Ramos (cell line): Measurements from ENCODE around the gene NBPF4.
"Not testable (repeated sequence)": the region's sequence is repeated elsewhere in the genome, so short reads cannot be mapped to it uniquely, and the experiment has no call there.

Source experiments
- in situ Hi-C: fragments of 300-500 bp; cut with MboI; formaldehyde crosslinking; loops from one replicate; pipeline ENCODE4 v1.14.3; 2022; ENCODE audit warnings: low sequenced_read_pairs; ENCODE audit not compliant: unreplicated experiment

NBPF4 gene

DNA sequence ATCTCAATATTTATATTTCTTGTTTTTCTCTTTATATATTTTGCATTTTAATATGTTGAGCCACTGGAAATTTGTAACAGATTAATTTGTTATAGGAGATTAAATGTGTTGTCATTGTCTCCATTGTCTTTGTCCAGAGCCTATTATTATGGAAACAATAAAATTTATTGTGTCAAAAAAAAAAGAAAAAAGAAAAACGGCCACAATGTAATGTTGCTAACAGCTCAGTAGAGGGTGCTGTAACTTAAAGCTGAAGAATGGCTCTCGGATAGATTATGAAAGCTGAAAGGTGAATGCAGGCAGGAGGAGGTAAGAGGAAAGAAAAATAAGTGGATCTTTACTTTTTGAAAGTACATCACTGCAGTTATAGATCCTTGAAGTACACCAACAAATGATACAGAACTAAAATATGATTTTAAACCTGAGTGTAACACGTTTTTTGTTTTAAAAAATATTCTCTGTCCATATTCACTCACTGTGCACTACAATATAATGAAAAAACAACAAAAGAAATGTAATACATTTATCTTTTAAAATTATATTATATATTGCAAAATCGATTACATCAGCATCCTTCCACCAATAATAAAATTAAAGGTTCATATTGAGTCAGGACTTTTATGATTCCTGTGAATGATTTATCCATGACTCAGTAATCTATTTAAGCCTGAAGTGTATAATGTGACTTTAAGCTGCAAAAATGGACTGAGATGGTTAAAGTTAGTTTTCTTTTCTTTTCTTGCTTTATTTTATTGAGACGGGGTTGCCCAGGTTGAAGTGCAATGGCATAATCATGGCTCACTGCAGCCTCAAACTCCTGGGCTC lies 29.0 kb downstream of the NBPF4 start:
- in situ Hi-C loops: not testable (repeated sequence)

GRCh38 chr1:108211014-108211413 lies 32.9 kb downstream of the NBPF4 start:
- in situ Hi-C loops: no loop called here

GRCh38 chr1:108209456-108210108 lies 34.3 kb downstream of the NBPF4 start:
- in situ Hi-C loops: no loop called here

DNA sequence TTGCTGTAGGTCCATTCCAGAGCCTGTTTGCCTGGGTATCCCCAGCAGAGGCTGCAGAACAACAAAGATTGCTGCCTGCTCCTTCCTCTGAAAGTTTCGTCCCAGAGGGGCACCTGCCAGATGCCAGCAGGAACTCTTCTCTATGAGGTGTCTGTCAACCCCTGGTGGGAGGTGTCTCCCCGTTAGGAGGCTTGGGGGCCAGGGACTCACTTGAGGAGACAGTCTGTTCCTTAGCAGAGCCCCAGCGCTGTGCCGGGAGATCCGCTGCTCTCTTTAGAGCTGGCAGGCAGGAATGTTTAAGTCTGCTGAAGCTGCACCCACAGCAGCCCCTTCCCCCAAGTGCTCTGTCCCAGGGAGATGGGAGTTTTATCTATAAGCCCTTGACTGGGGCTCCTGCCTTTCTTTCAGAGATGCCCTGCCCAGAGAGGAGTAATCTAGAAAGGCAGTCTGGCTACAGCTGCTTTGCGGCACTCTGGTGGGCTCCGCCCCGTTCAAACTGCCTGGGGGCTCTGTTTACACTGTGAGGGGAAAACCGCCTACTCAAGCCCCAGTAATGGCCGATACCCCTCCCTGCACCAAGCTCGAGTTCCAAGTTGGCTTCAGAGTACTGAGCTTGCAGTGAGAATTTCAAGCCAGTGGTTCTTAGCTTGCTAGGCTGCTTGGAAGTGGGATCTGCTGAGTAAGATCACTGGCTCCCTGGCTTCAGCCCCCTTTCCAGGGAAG lies 35.0 kb downstream of the NBPF4 start:
- in situ Hi-C loops: no loop called here

- in situ Hi-C loops: not testable (repeated sequence)
Measured at GRCh38 chr1:108203582-108203981, 40.3 kb downstream of the NBPF4 start.

DNA sequence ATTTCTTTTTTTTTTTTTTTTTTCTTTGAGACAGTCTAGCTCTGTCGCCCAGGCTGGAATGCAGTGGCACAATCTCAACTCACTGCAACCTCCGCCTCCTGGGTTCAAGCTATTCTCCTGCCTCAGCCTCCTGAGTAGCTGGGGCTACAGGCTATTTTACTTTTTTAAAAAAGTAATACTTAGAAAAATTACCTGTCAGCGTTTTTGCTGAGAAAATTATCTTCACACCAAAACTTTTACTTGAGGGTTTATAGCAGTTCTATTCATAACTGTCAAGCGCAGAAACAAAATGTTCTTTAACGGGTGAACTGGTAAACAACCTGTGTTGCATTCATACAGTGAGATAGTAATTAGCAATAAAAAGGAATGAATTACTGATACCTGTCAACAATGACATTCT lies 42.2 kb downstream of the NBPF4 start:
- in situ Hi-C loops: no loop called here

DNA sequence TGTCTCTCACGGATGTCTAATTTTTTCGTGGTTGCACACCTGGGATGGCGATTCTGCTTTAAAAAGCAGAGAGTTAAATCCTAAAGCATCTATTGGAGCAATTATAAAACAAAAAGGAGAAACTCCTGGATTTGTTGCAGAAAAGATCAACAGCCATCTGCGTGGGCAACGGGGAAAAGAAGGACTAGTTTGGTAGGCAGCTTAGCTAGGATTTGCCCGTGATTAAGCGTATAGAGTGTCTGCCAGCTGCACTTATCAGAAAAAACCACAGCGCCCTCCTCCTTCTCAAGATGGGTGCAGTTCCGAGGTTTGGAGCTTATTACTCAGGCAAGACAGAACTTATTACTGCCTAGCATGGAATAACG lies 43.2 kb downstream of the NBPF4 start:
- in situ Hi-C loops: no loop called here

DNA sequence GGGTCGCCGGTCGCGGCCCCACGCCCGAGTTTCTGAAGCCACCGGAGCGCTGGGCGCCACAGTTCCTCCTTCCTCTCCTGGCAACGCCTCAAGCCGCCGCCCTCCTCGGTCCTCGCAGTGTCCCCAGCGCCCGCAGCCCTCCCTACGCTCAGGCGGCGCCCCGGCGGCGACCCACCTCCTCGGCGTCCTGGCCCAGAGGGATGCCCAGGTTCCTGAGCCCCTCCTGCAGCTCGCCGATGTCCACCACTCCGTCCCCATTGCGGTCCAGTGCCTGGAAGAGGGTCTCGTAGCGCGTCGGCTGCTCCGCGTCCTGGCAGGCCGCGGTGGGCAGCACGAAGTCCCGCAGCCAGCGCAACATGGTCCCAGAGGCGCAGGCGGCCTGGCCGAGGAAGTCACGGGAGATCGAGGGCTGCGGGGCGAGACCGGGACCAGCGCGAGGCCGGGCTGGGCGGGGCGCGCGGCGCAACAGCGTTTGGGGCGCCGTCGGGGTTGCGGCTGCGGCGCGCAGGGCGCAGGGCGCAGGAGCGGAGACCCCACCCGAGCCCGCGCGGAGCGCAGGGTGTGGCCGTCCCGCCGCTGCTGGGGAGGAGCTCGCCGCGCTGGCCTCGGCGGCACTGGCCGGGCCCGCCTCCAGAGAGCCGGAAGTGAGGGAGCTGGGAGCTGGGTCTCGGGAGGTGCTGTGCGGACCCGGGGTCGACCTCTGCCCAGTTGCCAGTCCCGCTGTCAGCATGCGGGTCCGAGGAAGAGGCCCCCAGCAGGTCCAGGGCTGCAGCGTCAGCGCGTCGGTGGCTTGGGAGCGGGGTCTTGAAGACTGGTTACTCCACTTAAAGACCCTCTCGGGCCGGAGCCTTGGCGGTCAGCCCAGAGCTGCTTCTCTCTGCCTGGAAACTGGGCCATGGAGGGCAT lies 43.8 kb downstream of the NBPF4 start, which contains the start of gene SLC25A24:
Gene SLC25A24, minus strand, starts transcription at position 563 of the 906 bp plus-strand sequence. Its CDS starts 205 bp downstream, at position 358.
- in situ Hi-C loops: no loop called here

- in situ Hi-C loops: no loop called here
Measured at GRCh38 chr1:108199201-108199691, 44.6 kb downstream of the NBPF4 start.

DNA sequence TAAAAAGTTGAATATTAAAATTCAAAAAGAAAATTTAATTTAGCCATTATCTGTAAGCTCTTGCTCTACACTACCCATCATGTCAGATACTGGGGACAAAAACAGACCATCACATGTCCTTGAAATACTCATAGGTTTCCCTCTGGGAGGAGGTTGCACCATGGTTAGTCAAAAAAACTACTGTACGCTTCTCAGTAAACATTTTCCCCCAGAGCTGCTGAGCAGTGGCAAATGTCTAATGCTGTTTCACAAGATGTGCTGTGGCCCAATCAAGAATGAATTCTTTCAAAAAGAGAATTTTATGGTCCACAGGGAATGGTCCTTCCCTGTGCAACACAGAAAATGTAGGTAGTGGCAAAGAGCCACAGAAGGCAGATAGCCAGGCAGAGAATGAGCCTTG lies 49.8 kb downstream of the NBPF4 start:
- in situ Hi-C loops: no loop called here

GRCh38 chr1:108193333-108193732 lies 50.5 kb downstream of the NBPF4 start:
- in situ Hi-C loops: no loop called here

GRCh38 chr1:108192581-108192980 lies 51.3 kb downstream of the NBPF4 start:
- in situ Hi-C loops: no loop called here

DNA sequence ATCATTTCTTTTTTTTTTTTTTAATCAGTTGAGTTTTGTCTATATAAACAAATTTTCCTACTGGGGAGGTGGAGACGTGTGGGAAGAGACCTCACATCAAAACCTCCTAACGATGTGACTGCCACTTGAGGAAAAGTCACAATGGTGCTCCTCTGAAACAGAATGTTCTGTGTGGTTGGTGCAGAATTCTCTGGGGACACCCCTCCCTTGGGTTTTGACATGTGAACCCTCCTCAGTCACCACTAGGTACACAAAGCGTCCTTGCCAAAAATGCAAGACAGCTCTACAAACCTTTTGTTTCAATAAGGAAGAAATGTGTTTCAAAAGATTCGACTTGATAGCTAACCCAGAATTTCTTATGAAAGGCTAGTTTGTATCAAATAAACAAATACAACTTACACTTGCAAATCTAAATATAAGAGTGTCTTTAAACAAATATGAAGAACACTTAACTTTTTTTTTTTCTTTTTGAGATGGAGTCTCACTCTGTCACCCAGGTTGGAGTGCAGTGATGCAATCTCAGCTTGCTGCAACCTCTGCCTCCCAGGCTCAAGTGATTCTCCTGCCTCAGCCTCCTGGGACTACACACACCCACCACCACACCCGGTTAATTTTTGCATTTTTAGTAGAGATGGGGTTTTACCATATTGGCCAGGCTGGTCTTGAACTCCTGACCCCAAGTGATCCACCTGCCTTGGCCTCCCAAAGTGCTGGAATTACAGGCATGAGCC lies 53.0 kb downstream of the NBPF4 start:
- in situ Hi-C loops: no loop called here

- in situ Hi-C loops: no loop called here
Measured at GRCh38 chr1:108190001-108190634, 53.8 kb downstream of the NBPF4 start.

GRCh38 chr1:108188801-108189200 lies 55.1 kb downstream of the NBPF4 start:
- in situ Hi-C loops: no loop called here

DNA sequence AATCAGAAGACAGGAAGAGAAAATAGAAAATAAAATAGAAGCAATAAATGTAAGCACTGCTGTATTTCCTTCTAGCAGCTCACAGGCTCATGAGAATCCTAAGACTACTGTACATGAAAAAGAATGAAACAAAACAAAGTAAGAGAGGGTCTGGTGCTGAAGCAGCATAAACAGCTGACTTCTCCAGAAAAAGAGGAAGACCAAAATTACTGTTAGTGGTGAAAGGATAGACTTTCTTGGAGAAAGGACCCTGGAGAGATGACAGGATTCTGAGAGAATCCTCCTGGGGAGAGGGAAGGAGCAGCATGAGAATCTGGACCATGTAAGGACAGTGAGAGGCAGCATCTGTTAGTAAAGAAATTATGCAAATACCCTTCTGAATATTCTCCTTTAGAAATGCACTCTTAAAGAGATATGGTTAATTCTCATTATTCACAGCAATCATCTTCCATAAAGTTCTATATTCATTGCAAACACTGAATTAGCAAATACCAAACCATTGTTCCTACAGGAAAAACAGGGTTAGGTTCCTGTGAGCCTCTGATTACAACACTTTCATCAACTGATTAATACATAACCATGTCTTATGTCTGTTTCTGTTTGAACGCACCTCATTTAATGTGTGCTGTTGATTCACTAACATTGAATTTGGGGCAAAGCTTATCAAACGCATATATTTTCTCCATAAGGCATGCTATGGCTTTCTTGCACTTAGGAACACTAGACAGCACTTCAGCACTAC lies 60.7 kb downstream of the NBPF4 start:
- in situ Hi-C loops: no loop called here

- in situ Hi-C loops: no loop called here
Measured at GRCh38 chr1:108179018-108179417, 64.9 kb downstream of the NBPF4 start.
